ENCODE measurements around the gene GABRA5.
"Not testable (repeated sequence)": the region's sequence is repeated elsewhere in the genome, so short reads cannot be mapped to it uniquely, and the experiment has no call there.

GABRA5 gene

DNA sequence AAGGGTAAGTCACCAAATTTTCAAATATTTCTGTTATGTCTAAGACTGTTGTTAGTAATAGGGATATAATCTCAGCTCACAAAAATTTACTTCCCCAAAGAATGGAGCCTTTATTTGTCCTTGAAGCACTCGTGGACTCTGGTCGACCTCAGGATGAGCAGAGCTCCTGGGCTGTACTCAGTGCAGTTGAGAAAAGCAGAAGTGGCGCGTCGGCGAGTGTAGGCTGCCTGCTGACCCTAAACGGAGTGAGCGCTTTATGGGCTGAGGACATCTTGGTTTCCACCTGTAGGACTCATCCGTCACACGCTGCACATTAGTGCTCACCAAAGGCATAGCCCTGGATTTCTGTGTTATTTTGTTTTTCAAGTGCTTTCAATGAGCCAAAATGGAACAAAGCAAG lies 11.0 kb downstream of the GABRA5 start:
- no peak for DNase-seq (ENCODE audit: low read depth)

DNA sequence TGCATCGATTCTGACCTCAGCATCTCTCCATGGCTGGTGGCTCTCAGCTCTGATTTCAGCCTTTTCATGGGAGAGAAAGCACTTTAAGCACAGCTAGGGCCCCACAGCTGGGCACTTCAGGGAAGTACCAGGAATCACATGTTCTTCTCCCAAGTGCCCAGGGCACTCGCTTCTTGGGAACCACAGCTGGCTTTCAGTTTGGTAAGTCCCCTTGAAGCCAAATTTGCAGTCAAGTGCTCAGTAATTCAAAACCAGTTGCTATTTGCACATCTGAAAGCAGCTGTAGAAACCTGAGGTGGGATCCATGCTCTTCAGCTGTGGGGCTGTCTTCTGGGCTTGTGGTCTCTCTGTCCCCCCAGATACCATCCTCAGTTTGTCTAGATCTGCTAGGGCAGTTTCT lies 12.8 kb downstream of the GABRA5 start:
- DNase-seq (ENCODE audit: low read depth), result no peak

DNA sequence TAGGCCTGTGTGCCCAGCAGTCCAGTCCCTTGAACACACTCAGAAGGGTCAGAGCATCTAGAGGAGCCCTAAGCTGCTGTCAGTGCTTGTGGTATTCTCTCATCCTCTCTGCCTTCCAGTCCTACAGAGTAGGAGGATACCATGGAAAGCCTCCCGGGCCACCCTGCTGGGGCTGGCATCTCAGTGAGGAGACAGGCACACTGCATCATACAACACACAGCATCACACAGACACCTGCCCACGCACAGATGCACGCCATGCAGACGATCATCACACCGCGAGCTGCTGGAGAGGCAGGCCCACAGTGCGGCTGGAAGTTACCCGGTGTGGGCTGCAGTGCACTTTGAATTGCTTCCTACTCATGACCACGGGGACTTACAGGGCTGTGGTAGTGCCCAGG lies 15.2 kb downstream of the GABRA5 start:
- no peak for DNase-seq (ENCODE audit: low read depth)

DNA sequence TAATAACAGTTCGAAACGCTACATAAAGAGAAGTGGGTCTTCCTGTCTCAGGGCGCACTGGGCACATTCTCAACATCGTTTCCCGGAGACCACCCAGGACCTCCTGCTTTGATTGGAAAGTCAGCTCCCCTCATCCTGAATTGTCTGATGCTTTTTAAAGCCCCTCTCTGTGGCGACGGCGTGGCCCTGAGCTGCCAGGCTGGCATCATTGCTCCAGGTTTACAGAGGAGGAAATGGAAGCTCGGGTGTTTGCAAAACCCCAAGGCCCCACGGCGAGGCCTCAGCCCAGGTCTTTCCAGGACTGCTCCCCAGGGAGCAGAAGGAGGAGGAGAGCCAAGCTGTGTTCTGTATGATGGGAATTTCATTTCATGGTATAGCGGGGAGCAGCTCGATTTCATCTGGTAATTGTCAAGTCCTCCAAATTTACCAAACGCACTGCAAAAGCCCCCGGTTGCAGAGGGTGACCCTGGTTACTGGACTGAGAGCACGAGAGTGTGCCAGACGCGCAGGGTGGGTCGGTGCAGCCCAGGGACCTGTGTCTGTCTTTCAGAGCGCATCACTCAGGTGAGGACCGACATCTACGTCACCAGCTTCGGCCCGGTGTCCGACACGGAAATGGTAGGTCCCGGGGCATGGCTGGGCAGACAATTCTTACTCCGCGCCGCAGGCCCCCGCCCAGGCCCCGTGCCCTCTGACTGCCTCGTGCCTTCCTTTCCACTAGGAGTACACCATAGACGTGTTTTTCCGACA lies 15.9 kb downstream of the GABRA5 start:
- no peak for DNase-seq (ENCODE audit: low read depth)

DNA sequence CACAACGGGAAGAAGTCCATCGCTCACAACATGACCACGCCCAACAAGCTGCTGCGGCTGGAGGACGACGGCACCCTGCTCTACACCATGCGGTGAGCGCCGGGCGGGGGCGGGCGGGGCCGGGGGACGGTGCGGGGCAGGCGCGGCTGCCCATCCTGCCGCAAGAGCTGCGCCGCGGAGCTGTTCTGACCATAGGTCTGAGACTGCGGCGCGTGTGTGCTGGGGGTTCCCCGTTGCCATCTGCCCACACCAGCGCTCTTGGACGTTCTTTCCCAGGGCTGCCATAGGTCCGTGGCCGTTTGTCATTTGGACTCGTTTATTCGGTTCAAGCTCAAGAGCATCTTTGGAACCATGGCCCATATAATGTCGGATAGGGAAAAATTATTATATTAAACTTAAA lies 16.6 kb downstream of the GABRA5 start:
- no peak for DNase-seq (ENCODE audit: low read depth)

DNA sequence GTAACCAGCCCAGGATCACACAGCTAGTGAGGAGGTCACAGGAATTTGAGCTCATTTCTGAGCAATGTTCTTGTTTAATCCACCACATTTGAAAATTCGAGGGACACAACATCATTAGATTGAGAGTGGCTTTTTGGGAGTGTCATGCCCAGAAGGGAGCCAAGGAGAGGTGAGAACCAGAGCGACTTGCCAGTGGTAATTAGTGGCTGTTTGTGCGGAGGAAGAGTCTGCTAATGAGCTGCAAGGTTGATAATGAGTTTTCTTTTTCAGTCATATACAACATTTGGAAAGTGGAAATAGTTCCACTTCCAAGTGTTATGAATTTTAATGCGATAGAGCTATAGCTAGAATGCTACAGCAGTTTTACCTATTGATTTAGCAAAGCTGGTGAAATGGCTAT lies 19.7 kb downstream of the GABRA5 start:
- no peak for DNase-seq (ENCODE audit: low read depth)

DNA sequence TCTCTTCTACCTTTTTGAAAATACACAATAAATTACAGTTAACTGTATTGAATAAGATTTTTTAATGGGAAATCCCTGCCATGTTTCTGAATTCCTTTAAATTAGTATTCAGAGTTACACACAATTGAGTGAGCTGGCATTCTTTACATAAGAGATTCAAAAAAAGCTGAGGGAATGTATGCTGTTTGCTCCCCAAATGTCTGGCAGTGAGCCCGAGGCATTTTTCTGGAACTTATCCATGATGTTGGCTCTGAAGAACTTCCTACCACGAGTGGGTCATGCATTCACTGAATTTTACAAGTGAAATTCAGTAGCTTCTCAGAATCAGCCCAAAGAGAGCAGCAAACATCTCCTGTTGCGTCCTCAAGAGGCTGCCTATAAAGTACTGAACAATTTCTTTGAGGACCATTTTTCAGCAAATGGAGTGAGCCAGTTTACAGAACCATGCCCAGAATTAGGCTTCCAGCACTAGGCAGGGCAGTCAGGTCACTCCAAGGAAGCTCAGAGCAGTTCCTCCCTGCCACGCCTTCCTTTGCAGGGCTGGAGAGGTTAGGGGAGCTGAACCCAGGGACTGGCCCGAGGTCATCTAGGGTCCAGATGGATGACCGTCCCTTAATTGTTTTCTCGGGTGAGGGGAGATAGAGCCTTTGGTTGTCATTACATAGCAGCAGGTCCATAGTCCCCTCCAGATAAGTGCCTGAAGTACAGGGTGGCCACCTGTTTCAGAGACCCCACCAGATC lies 21.2 kb downstream of the GABRA5 start:
- DNase-seq (ENCODE audit: low read depth), result no peak

DNA sequence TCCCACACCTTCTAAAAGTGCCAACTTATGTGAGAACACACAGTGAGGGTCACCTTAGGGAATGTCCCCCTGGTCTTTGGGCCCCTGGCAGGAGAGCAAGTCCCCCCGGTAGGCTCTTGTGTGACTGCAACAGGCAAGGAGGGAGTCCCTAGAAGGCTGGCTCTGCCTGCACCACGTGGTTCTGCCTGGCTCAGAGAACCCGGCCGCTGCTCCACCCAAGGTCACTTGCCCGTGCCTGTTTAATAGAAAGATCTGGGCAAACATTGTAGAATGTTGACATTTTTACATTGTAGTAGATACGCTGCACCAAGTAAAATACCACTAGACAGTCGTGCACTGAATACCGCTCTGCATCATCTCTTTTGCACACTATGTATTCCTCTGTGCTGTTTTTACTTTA lies 21.9 kb downstream of the GABRA5 start:
- DNase-seq (ENCODE audit: low read depth), result no peak

DNA sequence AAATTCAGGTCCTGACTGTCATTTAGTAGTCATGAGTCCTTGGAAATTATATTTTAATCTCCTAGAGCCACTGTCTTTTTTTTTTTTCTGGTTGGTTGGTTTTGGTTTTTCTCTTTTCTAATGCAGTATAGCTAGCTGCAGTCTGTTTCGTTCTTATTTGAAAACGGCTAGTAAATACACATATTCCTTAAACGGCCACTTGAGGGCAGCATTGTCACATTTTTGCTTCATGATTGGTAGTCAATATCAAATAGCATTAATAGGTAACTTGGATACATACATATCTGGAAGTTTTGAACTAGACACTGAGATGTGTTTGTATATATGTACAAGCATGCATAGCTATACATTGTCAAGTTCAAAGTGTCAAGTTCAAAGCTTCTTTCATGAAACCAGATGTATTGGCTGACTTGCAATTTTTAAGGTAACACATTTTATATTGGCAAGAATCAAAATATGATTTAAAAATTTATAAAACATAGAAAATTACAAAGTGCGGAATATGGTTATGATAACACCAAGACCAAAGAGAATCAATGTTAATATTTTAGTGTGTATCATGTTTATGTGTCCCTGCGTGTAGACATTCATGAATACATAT lies 22.5 kb downstream of the GABRA5 start:
- DNase-seq (ENCODE audit: low read depth), result peak; percentile 14

DNA sequence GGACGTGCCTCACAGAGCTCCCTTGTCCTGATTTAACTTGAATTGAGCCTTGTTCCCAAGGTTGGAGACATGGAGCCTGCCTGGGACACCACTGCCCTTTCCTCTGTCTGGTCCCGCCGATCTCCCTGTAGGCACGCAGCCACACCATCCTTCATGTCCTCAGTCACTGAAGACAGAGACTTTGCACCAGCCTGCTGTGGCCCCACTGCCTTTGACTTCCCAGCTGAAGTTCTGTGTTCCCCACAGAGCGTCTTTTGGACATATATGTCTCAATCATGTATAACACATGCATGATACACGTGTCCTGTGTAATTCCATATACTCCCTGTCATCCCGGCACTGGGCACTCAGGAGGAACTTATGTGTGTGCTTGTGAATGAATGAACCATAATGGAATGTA lies 23.6 kb downstream of the GABRA5 start:
- DNase-seq (ENCODE audit: low read depth), result no peak

DNA sequence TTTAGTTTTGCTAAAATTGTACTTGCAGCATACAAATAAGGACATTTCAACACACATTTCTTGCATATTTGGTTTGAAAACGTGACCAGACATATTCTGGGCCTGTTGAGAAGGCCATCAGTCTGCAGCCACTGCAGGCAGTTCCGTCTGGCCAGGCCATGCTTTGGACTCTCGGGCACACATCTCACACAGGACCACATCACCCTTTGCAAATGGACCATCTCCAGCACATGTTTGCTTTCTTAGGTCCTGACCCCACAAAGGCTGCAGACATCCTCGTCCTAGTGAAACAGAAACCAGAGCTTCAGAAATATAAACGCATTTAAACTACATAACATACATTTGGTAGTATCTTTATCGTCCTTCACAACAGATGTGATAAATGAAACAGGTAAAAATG lies 24.1 kb downstream of the GABRA5 start:
- no peak for DNase-seq (ENCODE audit: low read depth)

DNA sequence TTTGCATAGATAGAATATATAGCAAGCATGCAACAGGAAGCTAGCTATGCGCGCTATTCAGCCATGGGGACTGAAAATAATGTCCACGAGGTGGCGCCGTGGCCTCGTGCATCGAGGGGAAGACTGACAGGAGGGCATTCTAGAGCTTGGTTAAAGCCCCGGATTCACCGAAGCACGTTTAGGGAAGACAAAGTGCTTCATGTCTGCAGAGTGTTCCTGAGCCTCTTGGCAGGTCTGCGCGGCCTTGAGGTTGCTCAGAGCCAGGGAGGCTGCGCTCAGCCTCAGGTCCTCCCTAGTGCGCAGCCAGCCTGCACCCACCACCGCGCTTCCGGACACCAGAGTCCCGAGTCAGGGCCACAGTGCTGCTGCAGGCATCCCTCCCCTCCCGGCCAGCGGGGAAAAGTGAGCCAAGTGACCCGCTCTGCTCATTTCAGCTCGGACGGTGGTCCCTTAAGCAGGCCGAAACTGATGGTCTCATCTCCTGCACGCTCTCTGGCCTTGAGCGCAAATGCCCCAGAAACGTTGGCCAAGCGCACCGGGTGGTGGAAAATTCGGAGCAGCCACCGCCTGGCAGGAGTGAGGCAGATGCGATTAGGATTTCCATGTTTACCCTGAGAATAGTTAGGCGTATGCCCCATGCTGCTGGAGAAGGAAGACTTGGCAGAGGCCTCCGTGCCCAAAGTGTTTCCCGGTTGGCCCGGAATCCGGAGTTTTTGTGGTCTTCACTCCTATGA lies 24.8 kb downstream of the GABRA5 start:
- DNase-seq (ENCODE audit: low read depth), result no peak

DNA sequence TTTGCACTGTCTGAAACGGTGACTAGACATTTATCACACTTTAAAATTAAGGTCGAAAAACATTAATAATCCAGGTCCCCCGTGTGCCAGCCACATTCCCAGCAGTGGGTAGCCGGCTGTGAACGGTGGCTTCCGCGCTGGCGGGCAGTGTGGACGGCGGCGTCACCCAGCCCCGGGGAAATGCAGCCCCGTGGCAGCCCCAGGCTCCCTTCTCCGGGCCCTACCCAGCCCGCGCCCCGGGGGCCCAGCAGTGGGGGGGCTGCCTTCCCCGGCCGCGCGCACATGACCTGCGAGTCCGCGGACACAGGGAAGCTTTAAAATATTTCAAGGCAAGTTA lies 25.3 kb downstream of the GABRA5 start:
- DNase-seq (ENCODE audit: low read depth), result no peak

DNA sequence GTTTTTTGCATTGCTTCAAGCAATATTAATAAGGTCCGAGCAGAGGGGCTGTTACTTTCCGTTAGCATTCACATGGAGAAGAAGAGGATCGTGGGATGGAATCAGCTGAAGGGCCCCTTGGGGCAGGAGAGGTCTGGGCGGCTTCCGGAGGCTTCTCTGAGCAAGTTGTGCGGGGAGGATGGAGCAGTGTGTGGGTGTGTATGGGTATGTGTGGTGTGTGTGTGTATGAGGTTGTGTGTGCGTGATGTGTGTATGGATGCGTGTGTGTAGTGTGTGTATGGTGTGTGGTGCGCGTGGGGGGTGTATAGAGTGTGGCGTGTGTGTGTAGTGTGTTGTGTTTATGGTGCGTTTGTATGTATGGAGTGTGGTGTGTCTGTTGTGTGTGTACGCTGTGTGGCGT lies 25.8 kb downstream of the GABRA5 start:
- no peak for DNase-seq (ENCODE audit: low read depth)

DNA sequence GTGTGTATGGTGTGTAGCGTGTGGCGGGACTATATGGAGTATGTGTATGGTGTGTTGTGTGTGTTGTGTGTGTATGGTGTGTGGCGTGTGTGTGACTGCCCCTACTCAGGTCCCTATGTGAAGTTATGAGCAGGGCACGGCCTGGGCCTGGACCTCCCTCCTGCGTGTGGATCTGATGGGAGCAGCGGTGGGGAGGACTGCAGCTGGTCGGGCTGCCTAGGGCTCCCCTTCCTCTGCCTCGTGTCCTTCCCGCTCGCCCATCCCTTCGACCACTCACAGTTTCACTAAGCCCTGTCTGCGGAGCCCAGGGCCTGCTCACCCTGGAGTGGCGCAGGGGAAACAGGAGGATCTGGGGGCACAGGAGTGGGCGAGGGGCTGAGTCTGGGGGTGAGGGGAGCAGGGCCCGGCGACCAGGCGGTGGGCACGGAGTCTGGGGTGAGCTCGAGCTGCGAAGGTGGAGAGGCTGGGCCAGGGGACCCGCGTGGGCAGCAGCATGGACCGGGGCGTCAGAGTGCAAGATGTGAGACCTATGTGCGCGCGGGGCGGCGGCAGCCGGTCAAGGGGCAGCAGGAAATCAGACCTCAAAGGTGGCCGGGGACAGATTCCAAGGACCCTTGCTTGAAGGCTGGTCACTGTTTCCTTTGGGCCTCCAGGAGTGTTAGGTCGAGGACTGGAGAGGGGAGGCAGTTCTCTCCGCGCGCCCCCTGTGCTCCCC lies 26.6 kb downstream of the GABRA5 start:
- no peak for DNase-seq (ENCODE audit: low read depth)

DNA sequence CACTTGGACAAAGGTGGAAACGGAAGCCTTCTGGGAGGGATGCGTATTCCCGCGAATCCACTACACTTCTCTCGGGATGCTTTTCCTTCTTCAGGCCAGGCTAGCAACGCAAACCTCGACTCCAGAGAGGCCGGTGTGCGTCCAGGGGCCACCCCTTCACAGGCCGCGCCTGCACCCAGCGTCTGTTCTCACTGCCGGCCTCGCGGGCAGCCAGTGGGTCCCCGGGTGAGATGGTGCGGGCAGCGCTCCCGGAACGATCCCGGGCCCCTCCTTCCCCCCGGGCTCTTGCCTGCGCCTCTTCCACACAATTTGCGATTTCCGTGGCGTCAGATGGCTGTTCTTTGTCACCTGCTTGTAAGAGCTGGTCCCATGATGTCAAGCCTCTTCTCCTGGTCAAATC lies 27.3 kb downstream of the GABRA5 start:
- no peak for DNase-seq (ENCODE audit: low read depth)

DNA sequence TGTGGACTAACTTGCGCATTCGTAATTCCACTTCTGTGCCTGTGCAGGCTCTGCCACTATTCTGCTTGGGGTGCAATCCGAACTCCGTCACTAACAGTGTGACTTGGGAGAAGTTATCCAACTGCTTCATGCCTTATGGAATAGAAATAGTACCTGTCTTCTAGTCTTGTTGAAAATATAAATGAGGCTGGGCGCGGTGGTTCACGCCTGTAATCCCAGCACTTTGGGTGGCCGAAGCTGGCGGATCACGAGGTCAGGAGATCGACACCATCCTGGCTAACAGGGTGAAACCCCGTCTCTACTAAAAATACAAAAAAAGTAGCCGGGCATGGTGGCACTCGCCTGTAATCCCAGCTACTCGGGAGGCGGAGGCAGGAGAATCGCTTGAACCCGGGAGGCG lies 28.5 kb downstream of the GABRA5 start:
- DNase-seq (ENCODE audit: low read depth), result not testable (repeated sequence)

DNA sequence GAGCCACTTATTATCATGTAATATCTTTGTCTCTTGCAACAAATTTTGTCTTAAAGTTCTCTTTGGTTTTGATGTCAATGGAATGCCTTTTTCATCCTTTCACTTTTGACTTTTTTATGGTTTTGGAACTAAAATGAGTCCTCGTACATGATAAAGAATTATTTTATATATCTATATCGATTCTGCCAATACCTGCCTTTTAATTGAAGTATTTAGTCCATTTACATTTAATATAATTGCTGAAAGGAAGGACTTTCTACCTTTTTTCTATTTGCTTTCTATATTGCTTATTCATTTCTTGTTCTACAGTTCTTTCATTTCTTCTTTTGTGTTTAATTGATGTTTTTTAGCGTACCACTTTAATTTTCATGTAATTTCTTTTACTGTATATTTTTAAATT lies 32.8 kb downstream of the GABRA5 start:
- no peak for DNase-seq (ENCODE audit: low read depth)

DNA sequence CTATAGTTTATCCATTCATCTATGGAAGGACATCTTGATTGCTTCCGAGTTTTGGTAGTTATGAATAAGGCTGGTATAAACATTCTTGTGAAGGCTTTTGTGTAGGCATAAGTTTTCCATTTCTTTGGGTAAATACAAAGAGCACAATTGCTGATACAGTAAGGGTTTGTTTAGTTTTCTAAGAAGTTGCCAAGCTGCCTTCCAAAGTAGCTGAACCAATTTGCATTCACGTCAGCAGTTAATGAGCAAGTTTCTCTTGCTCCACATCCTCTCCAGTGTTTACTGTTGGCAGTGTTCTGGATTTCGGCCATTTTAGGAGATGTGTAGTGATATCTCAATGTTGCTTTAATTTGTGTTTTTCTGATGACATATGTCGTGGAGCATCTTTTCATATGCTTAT lies 34.2 kb downstream of the GABRA5 start:
- DNase-seq (ENCODE audit: low read depth), result no peak

DNA sequence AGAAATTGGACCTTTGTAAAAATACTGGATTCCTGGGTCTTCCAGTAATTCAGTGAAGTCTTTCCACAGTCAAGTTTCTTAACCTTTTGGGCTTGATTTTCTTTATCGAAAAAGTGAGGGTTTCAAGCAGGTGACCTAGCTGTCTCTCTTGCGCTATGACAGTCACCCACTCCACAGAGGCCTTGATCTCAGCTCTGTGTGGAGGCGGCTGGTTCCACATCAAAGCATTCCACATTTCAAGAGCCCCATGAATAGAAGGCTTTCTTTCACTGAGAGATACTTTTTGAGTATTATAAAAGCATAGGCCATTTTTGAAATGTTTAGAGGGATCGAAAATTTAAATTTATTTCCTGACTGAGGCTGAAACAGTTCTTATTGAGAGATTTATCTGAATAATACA lies 43.9 kb downstream of the GABRA5 start:
- no peak for DNase-seq (ENCODE audit: low read depth)

DNA sequence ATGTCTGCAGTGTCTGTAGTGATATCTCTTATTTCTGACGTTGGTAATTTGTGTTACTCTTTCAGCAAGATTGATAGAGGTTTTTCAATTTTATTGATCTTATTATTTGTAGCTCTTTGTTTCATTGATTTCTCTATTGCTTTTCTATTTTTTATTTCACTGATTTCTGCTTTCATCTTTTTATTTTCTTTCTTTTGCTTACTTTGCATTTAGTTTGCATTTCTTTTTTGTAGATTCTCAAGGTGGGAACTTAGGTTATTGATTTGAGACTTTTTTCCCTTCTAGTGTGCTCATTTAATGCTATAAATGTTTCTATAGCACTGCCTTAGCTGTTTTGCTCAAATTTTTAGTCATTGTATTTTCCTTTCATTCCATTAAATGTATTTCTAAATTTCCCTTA lies 54.6 kb downstream of the GABRA5 start:
- DNase-seq (ENCODE audit: low read depth), result no peak

DNA sequence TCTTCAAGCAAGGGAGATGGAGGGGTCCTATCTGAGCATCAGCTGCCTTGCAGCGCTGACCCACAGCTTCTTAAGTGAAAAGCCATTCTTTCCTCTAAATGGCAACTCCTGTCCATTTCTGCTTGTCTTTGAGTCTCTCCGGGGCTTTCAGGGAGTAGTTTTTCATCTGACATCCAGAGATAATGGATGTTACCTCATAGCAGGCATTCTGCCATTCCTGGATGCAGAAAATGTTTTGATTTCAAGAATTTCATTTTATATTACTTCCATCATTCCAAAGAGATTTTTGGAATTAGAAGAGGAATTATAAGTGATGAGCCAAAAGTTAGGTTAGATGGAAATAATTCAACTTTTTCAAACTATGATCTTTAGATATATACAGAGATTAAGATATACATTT lies 59.2 kb downstream of the GABRA5 start:
- no peak for DNase-seq (ENCODE audit: low read depth)
